NCI-H524 (cell line): ENCODE measurements around the gene PDPK1.
A peak's percentile ranks its signal among the peaks of the same experiment; 100 is the strongest.

Source experiments
- DNase-seq, 2 experiments: peaks; one replicate each; lab custom pipeline; 2025; lab: John Stamatoyannopoulos, UW

Gene PDPK1

GRCh38 chr16:2537451-2538379 is at the start of gene PDPK1:
Gene PDPK1, plus strand, starts transcription at chr16:2538021. Its CDS starts 92 bp downstream, at chr16:2538113.
- DNase-seq, result peak; percentile 90 to 94

GRCh38 chr16:2489581-2489980 is 48.2 kb upstream of the PDPK1 start:
- DNase-seq, result no peak

GRCh38 chr16:2490190-2491105 is 47.4 kb upstream of the PDPK1 start:
- DNase-seq, result peak; percentile 47 to 79

- no peak for DNase-seq
These were observed 45.5 kb upstream of the PDPK1 start for GRCh38 chr16:2492292-2492691.

- no peak for DNase-seq
These were observed 44.2 kb upstream of the PDPK1 start for GRCh38 chr16:2493605-2494004.

- DNase-seq, result no peak
These were observed 43.2 kb upstream of the PDPK1 start for GRCh38 chr16:2494616-2495015.

- no peak for DNase-seq
These were observed 42.8 kb upstream of the PDPK1 start for GRCh38 chr16:2495041-2495440.

GRCh38 chr16:2496223-2497115 is 41.4 kb upstream of the PDPK1 start:
- no peak for DNase-seq

- DNase-seq, result no peak
These were observed 40.6 kb upstream of the PDPK1 start for GRCh38 chr16:2497116-2497630.

- no peak for DNase-seq
These were observed 39.9 kb upstream of the PDPK1 start for GRCh38 chr16:2497695-2498484.

GRCh38 chr16:2498531-2499253 is 39.1 kb upstream of the PDPK1 start:
- DNase-seq, result no peak

GRCh38 chr16:2499454-2499853 is 38.4 kb upstream of the PDPK1 start:
- DNase-seq, result no peak

- DNase-seq, result no peak
These were observed 37.9 kb upstream of the PDPK1 start for GRCh38 chr16:2499890-2500429.

- DNase-seq, result no peak
These were observed 37.3 kb upstream of the PDPK1 start for GRCh38 chr16:2500430-2500917.

- peak; percentile 83 to 92 for DNase-seq
These were observed 36.7 kb upstream of the PDPK1 start for GRCh38 chr16:2500918-2501750.

GRCh38 chr16:2501946-2502895 is 35.6 kb upstream of the PDPK1 start:
- peak; percentile 45 to 61 for DNase-seq

- no peak for DNase-seq
These were observed 32.1 kb upstream of the PDPK1 start for GRCh38 chr16:2505695-2506094.
